HG02938 (cell line): ENCODE results near the gene MGARP.
"Not testable (repeated sequence)": the region's sequence is repeated elsewhere in the genome, so short reads cannot be mapped to it uniquely, and the experiment has no call there.

Experiments
- ATAC-seq: cut with Tn5 transposase; IDR thresholded peaks from one replicate; pipeline ENCODE4 v1.9.1; 2021; ENCODE audit warnings: mild to moderate bottlenecking, moderate library complexity; ENCODE audit not compliant: unreplicated experiment

The MGARP gene

GRCh38 chr4:139279760-139280620, at the start of gene MGARP:
Gene MGARP (minus strand): TSS chr4:139280225. CDS start chr4:139280158, 67 bp downstream.
- no peak for ATAC-seq

DNA sequence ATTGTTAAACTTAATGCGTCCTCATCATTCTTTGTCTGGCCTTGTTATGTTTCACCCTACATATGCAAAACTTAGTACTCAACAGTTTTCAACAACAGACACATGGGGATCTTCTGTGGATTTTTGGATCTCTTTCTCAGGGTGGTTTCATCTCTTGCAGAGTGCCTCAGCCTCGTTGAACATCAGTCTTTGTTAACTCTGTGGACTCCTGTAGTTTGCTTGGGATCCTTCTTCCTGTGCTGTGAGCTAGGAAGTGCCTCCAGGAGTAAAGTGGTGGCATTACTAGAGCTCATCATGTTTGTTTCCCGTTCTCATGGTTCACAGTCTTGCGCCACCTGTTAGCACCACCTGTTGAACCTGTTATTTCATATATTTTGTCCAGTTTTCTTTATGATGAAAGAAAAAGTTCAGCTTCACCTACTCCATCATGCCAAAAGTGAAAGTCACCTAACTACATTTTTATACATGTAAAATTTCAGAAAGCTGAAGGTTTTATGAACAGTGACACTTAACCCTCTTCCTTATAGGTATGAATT, 49.7 kb upstream of the MGARP start:
- ATAC-seq, result no peak

DNA sequence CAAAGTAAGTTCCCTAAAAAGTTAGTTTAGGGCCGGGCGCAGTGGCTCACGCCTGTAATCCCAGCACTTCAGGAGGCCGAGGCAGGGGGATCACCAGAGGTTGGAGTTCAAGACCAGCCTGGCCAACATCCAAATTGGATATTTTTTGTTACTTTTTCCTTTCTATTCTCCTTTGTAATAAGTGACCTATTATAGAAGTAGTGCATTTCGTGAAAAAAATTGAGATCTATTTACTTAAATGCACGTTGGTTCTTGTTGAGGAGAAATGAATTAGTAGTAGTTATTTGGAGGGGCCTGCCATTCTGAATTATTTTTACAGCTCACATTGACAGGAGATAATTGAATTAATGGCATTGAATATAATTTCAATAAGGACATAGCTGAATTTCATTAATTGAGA, 44.6 kb upstream of the MGARP start:
- no peak for ATAC-seq

DNA sequence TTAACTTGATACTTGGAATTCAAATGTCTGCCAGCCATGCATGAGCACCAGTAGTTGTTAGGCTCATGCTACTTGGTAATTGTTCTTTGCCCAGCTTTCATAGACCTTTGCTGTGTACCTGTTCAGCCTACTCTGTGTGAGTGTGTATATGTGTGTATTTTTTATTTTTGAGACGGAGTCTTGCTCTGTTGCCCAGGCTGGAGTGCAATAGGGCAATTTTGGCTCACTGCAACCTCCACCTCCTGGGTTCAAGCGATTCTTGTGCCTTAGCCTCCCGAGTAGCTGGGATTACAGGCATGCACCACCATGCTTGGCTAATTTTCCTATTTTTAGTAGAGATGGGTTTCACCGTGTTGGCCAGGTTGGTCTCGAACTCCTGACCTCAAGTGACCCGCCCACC, 42.5 kb upstream of the MGARP start:
- ATAC-seq, result not testable (repeated sequence)

DNA sequence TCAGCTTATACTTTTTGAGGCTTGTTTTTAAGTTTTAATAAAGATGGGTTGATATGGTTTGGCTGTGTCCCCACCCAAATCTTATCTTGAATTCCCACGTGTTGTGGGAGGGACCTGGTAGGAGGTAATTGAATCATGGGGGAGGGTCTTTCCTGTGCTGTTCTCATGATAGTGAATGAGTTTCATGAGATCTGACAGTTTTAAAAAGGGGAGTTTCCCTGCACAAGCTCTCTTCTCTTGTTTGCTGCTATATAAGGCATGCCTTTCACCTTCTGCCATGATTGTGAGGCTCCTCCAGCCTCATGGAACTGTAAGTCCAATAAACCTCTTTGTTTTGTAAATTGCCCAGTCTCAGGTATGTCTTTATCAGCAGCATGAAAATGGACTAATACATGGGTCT, 42.0 kb upstream of the MGARP start:
- not testable (repeated sequence) for ATAC-seq

DNA sequence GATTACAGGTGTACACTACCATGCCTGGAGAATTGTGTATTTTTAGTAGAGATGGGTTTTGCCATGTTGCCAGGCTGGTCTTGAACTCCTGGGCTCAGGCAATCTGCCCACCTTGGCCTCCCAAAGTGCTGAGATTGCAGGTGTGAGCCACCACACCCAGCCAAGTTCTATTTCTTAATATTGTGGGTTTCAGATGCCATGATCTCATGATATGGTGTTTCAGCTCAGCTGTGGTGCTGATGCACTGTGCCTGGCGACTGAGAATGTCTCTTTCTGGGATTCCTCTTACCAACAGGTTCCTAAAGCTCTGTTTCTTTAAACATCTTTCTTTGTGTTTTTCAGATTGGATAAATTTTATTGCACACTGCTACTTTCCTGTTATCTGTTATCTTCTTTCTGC, 39.5 kb upstream of the MGARP start:
- no peak for ATAC-seq

- ATAC-seq, result no peak
These were observed 37.6 kb upstream of the MGARP start for GRCh38 chr4:139317635-139318034.

DNA sequence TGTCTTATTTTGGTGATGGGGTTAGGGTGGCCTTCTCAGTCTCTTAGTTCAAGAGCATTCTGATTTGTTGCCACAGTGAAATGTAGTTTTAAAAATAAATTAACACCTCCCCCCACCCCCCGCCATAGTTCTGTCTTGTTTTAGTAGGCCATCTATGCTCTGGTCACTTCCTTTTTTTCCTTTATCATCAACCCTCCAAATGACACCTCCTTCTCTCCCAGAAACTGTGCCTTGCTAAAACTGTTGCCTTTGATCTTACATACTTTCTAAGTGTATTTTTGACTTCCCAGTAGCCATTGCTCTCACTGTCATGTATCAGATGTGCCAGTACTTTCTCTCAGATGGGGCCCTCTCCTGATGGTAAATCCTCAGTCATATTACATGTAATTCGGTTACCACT, 36.7 kb upstream of the MGARP start:
- no peak for ATAC-seq

- peak; percentile 67 for ATAC-seq
These were observed 35.2 kb upstream of the MGARP start for GRCh38 chr4:139315221-139315675.

DNA sequence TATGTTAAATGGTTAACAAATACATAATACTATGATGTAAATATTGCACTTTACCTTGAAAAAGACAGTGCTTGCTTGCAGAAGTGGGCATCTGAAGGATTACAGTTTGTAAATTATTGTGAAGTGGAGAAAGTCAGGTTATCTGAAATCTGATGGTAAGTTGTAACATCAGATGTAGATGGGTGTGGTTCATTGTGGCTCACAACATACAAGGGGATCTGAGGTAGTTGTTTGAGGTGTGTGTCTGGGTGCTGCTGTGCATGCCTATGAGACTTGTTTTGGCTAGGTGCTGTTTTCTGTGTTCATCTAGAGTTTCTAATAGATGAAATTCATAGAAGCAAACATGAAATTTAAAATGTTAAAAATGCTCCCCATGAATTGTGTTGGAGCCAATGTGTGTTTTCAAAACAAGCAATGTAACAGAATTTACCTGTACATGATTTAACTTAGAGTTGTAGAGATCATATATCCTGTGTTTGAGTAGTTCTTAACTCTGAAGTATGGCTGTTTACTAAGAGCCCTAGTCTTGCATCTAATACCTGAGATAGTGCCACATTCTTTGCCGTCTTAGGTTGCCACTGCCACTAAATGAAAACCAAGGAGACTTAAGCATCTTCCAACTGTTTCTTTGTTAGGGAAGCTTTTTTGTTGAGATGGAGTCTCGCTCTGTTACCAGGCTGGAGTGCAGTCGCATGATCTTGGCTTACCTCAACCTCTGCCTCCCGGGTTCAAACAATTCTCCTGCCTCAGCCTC, 34.2 kb upstream of the MGARP start:
- ATAC-seq, result no peak

- ATAC-seq, result not testable (repeated sequence)
These were observed 33.4 kb upstream of the MGARP start for GRCh38 chr4:139313414-139313813.

DNA sequence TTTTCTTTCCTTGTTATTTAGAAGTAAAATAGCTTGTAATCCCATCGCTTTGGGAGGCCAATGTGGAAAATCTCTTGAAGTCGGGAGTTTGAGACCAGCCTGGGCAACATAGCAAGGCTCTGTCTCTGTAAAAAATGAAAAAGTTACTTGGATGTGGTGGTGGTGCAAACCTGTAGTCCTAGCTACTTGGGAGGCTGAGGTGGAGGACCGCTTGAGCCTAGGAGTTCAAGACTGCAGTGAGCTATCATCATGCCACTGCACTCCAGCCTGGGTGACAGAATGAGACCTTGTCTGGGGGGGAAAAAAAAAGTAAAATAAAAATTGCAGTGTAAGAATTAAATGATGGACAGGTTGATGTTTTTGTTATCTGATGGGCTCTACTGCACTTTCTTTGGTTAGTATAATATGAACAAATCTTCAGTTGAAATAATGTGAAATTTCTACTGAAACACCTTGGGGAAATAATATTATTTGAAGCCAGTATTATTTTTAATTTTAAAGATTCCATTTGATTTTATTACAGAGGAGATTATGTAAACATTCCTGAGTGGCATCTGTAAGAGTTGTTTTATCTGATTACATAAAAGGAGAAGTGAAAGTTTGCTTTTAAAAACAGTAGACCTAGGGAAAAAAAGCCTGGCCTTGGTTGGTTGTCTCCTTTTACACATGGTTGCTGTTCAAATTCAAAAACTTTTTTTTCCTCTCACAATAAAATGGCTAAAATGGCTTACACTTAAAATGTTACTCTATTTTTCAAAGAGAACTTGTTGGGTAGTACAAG, 32.7 kb upstream of the MGARP start:
- no peak for ATAC-seq

DNA sequence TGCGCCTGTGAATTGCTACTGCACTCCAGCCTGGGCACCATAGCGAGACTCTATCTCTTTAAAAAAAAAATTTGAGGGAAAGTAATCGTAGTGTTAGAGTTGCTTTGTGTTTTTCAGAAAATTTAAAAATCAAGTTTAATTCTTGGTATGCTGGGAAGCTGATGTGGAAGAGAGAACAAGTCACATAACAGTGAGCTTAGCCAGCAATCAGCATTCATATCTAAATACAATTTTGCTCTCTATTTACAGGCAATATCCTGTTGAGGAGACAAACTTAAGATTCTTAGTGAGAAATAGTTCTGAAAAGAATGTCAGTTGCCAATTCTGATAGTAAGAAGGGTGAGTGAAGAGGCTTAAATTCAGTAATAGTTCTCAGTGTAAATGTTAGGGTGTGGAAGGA, 31.9 kb upstream of the MGARP start:
- ATAC-seq, result no peak

GRCh38 chr4:139304920-139305319, 24.9 kb upstream of the MGARP start:
- ATAC-seq, result no peak

DNA sequence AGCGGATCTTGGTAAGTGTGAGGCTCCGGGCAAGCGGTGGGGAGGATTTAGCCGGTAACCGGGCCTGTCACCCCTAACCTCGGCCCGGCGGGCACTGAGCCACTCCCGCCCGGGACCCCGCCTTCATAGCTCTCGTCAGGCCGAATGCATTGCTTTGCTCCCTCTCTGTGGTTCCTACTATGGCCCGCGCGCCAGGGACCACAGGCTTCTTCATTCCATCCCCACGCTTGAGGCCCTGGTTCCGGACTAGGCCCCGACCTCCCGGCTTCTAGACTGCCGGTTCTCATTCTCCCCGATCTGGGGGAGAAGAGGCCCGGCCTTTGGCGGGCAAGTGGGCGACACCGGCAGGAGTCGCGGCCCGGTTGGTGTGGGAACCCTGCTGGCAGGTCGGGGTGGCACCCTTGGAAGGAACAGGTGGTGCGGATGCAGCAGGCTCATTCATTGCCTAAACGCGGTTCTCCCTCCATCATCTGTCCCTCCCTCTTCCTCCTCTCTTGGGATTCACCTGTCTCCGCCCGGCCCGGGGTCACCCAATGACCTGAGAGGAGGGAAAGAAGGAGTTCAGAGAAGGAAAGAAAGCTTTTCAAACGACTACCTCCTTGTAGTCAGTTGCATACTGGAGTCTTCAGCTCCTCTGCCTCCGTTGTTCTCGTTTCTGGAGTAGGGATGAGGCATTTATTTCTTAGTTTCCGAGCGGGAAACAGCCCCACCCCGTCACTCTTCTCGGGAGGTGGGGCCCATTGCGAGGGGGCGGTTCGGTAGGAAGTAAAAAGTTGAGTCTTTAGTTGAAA, 22.0 kb upstream of the MGARP start, which contains the start of gene NDUFC1:
Gene NDUFC1 (minus strand): TSS at position 657 of the 791 bp plus-strand sequence. CDS start 6,679 bp downstream, outside the sequence.
- ATAC-seq, result peak; percentile 41

GRCh38 chr4:139301113-139301820, 21.2 kb upstream of the MGARP start, which contains the start of gene NAA15:
Gene NAA15 (plus strand): TSS chr4:139301505. CDS start chr4:139301778, 273 bp downstream.
- ATAC-seq, result peak; percentile 72

- peak; percentile 11 for ATAC-seq
These were observed 20.5 kb upstream of the MGARP start for GRCh38 chr4:139300431-139301112.

DNA sequence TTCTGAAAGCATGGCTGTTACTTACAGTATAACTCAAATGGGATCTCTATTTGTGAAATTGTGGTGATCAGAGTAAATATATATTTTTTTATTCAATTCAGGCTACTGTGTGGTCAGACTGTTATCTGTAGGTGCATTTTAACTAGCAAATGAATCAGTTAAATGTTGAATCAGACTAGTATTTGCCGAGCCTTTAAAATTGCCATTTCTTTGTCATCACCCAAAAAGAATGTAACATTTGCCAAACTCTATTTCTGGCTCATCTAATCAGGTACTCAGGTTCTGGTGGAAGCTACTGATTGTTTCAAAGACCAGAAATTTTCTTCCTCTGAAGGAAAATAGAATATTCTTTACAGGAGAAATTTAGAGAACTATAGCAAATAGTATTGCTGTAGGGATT, 19.5 kb upstream of the MGARP start:
- no peak for ATAC-seq

DNA sequence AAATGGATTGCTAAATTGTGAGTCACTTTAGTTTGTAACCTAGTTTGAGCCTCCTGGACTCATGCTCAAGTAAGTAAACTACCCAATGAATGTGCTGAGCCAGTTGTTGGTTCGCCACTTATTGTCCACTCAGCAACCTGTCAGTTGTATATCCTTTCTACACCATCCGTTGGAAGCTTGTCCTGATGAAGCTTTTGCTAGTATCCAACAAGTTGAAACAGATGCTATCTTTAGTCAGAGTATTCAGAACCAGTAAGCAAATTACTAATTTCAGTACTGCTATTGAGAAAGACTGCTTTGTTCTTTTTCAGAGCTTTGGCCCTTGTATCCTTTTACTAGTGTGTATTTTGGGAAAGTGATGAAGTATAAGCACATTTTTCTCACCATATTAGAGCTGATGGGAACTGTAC, 17.0 kb upstream of the MGARP start:
- no peak for ATAC-seq
